OCI-LY3 (cell line): Measurements from ENCODE around the gene ARFIP1.
"Not testable (repeated sequence)": the region's sequence is repeated elsewhere in the genome, so short reads cannot be mapped to it uniquely, and the experiment has no call there.

Source experiments
- EZH2phosphoT487 ChIP-seq: fragments of 200-600 bp; shearing (Covaris generic); IDR thresholded peaks from 2 replicates; pipeline ENCODE4 v1.6.1; 2018; ENCODE audit warnings: antibody characterized with exemption, mixed run types, low read depth
- TF ChIP-seq, protein P1 (sequence below): fragments of 200-600, 300-600 bp; sonication (generic); IDR thresholded peaks from 2 replicates; pipeline ENCODE4 v1.5.1; 2014; ENCODE audit warnings: antibody characterized with exemption, low read length, low read depth

DNA sequence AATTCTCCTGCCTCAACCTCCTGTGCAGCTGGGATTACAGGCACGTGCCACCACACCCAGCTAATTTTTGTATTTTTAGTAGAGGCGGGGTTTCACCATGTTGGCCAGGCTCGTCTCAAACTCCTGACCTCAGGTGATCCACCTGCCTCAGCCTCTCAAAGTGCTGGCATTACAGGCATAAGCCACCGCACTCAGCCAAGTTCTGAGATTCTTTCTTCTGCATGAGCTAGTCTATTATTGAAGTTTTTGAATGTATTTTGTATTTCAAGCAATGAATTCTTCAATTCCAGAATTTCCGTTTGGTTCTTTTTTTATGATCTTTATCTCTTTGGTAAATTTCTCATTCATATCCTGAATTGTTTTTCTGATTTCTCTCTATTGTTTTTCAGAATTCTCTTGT lies 74.3 kb downstream of the ARFIP1 start:
- TF ChIP-seq, protein P1, sequence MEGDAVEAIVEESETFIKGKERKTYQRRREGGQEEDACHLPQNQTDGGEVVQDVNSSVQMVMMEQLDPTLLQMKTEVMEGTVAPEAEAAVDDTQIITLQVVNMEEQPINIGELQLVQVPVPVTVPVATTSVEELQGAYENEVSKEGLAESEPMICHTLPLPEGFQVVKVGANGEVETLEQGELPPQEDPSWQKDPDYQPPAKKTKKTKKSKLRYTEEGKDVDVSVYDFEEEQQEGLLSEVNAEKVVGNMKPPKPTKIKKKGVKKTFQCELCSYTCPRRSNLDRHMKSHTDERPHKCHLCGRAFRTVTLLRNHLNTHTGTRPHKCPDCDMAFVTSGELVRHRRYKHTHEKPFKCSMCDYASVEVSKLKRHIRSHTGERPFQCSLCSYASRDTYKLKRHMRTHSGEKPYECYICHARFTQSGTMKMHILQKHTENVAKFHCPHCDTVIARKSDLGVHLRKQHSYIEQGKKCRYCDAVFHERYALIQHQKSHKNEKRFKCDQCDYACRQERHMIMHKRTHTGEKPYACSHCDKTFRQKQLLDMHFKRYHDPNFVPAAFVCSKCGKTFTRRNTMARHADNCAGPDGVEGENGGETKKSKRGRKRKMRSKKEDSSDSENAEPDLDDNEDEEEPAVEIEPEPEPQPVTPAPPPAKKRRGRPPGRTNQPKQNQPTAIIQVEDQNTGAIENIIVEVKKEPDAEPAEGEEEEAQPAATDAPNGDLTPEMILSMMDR, result not testable (repeated sequence)
- not testable (repeated sequence) for TF ChIP-seq EZH2phosphoT487
